HL-60 (cell line): ENCODE data around the gene EXOSC7.

Experiments used
- DNase-seq, 2 experiments: peaks; one replicate each; pipeline ENCODE4 v3.0.0-alpha.2; 2010 to 2020; ENCODE audit warnings: low read depth in 1 of 2, low spot score in 1 of 2
- H3K27ac ChIP-seq: fragments of 250-450 bp; sonication (Bioruptor Pico); replicated peaks from 2 replicates; pipeline ENCODE4 v1.5.1; 2020; ENCODE audit warnings: mild to moderate bottlenecking, moderate library complexity
- H3K27me3 ChIP-seq: fragments of 250-450 bp; sonication (Bioruptor Pico); 2 replicates; pipeline ENCODE4 v1.5.1; 2021; ENCODE audit warnings: mild to moderate bottlenecking, moderate library complexity; ENCODE audit not compliant: insufficient read depth, poor library complexity, severe bottlenecking
- H3K4me3 ChIP-seq: replicated peaks from 2 replicates; pipeline ENCODE4 v1.5.1; 2011; ENCODE audit warnings: mild to moderate bottlenecking, control low read depth, low read length; ENCODE audit not compliant: insufficient read depth
- GABPA ChIP-seq: IDR thresholded peaks from 2 replicates; pipeline ENCODE4 v1.6.1; 2012; ENCODE audit warnings: low read depth
- POLR2AphosphoS5 ChIP-seq: IDR thresholded peaks from 2 replicates; pipeline ENCODE4 v1.6.1; 2012; ENCODE audit warnings: low read depth
- SPI1 ChIP-seq: IDR thresholded peaks from 2 replicates; pipeline ENCODE4 v1.6.1; 2012; ENCODE audit warnings: low read depth, mild to moderate bottlenecking, borderline replicate concordance
- TF ChIP-seq, protein P1 (sequence below): IDR thresholded peaks from one replicate; pipeline ENCODE4 v1.5.1; 2011; ENCODE audit warnings: low read length, control low read depth, inconsistent platforms; ENCODE audit not compliant: insufficient read depth
- TF ChIP-seq, protein P2 (sequence below): IDR thresholded peaks from 2 replicates; pipeline ENCODE4 v1.6.1; 2012; ENCODE audit warnings: low read depth; ENCODE audit not compliant: insufficient replicate concordance

The EXOSC7 gene

GRCh38 chr3:44960387-44961026 lies 15.5 kb upstream of the EXOSC7 start:
- peak; percentile 45 to 74 for DNase-seq
- H3K4me3 ChIP-seq, result no peak overlapping the region
- TF ChIP-seq, protein P1, sequence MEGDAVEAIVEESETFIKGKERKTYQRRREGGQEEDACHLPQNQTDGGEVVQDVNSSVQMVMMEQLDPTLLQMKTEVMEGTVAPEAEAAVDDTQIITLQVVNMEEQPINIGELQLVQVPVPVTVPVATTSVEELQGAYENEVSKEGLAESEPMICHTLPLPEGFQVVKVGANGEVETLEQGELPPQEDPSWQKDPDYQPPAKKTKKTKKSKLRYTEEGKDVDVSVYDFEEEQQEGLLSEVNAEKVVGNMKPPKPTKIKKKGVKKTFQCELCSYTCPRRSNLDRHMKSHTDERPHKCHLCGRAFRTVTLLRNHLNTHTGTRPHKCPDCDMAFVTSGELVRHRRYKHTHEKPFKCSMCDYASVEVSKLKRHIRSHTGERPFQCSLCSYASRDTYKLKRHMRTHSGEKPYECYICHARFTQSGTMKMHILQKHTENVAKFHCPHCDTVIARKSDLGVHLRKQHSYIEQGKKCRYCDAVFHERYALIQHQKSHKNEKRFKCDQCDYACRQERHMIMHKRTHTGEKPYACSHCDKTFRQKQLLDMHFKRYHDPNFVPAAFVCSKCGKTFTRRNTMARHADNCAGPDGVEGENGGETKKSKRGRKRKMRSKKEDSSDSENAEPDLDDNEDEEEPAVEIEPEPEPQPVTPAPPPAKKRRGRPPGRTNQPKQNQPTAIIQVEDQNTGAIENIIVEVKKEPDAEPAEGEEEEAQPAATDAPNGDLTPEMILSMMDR, result no peak
- no peak for TF ChIP-seq GABPA
- no peak for TF ChIP-seq POLR2AphosphoS5
- TF ChIP-seq, protein P2, sequence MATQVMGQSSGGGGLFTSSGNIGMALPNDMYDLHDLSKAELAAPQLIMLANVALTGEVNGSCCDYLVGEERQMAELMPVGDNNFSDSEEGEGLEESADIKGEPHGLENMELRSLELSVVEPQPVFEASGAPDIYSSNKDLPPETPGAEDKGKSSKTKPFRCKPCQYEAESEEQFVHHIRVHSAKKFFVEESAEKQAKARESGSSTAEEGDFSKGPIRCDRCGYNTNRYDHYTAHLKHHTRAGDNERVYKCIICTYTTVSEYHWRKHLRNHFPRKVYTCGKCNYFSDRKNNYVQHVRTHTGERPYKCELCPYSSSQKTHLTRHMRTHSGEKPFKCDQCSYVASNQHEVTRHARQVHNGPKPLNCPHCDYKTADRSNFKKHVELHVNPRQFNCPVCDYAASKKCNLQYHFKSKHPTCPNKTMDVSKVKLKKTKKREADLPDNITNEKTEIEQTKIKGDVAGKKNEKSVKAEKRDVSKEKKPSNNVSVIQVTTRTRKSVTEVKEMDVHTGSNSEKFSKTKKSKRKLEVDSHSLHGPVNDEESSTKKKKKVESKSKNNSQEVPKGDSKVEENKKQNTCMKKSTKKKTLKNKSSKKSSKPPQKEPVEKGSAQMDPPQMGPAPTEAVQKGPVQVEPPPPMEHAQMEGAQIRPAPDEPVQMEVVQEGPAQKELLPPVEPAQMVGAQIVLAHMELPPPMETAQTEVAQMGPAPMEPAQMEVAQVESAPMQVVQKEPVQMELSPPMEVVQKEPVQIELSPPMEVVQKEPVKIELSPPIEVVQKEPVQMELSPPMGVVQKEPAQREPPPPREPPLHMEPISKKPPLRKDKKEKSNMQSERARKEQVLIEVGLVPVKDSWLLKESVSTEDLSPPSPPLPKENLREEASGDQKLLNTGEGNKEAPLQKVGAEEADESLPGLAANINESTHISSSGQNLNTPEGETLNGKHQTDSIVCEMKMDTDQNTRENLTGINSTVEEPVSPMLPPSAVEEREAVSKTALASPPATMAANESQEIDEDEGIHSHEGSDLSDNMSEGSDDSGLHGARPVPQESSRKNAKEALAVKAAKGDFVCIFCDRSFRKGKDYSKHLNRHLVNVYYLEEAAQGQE, result no peak
- no peak for TF ChIP-seq SPI1
- no peaks in the 10 kb centered on the region for H3K27me3 ChIP-seq
- peak overlapping the region; percentile 89 for H3K27ac ChIP-seq

DNA sequence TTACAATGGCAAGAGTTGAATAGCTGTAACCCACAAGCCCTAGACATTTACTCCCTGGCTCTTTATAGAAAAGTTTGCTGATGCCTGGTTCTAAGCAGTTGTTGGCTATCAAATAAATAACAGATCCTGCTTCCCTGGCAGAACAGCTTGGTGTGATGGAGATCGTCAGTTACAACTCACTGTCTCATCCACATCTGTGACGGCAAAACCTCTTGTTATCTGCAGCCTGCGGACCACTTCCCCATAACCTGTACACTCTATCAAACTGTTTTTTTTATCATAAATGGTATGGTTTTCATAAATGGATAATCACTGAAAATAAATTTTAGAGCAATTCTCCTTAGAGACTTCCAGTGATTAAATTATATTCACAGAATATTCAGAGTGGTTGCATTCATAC lies 14.2 kb upstream of the EXOSC7 start:
- H3K27ac ChIP-seq, result peak overlapping the region; percentile 89
- H3K4me3 ChIP-seq, result no peak overlapping the region
- H3K27me3 ChIP-seq, result no peaks in the 10 kb centered on the region
- no peak for DNase-seq
- TF ChIP-seq SPI1, result peak; percentile 71
- TF ChIP-seq, protein P2, result no peak

DNA sequence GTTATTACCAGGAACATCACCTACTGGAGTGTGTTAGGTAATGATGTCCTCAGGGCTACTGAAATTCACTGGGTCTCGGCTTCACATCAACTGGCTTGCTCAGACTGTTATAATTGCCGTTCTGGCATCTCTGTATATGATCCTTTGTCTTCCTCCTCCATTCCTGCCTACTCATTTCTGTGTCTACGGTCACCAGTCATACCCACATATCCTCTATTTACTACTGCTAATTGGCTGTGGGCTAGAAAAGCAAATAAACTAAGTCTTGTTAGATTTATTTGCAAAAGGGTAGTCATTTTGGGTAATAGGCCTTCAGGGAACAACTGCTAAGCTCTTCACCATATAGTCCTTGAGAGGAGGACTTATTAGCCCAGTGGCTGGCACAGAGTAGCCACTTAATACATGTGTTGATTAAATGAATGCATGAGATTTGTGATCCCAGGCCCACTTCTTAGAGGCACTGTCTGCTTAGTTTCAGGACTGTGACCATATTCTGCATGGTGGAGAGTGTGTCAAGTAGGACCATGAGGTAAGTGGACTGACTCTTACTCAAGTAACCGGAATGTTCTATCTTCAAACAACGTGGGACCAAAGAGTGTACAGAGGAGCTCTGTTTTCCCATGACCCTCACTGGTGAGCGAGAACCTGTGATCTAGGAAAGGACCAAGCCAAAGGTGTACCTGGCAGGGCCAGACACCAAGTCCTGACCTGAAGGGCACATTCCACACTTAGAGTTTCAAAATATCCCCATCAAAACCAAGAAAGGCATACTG lies 13.2 kb upstream of the EXOSC7 start:
- H3K4me3 ChIP-seq, result no peak overlapping the region
- DNase-seq, result no peak
- no peak for TF ChIP-seq POLR2AphosphoS5
- no peak for TF ChIP-seq SPI1
- TF ChIP-seq GABPA, result no peak
- TF ChIP-seq, protein P1, result no peak
- TF ChIP-seq, protein P2, result no peak
- H3K27ac ChIP-seq, result peak overlapping the region; percentile 89
- no peaks in the 10 kb centered on the region for H3K27me3 ChIP-seq
